ENCODE measurements around the gene AFP. TPM values are rescaled to one million over a fixed set of nuclear protein-coding genes. Genes with fewer than 3 reads are reported as not detected.

AFP gene
- total and polyA plus RNA-seq, 2 donors (not counting 1 experiment from before 2014, with no cell fraction given), result not detected

GRCh38 chr4:73429826-73430587, 6.0 kb upstream of the AFP start:
- DNase-seq (no peak), ATAC-seq (ENCODE audit: low read depth) (no peak)
- peaks cover 9% of the 10 kb centered on the region for H3K27me3 Mint-ChIP-seq
- no peaks in the 10 kb centered on the region for H3K4me1 Mint-ChIP-seq
- H3K27ac ChIP-seq (ENCODE audit: low read length in 2 of 2), result no peak overlapping the region
- H3K27ac Mint-ChIP-seq, result no peak overlapping the region
- H3K9me3 Mint-ChIP-seq (ENCODE audit: insufficient read depth), result no peaks in the 10 kb centered on the region
- H3K79me2 ChIP-seq (ENCODE audit: control insufficient read depth, insufficient read depth, low read length), result no peaks in the 10 kb centered on the region
- ChIA-PET POLR2A (no interaction called here), CTCF (interaction anchor here (0.9 kb wide), 1 partner anchor 16 kb away, joined by 3 read pairs; no protein-coding TSS in a partner anchor)
- no peaks in the 10 kb centered on the region for H3K36me3 ChIP-seq (replicated peaks in 1 of 2; ENCODE audit: control extremely low read depth in 1 of 2, control insufficient read depth in 1 of 2, extremely low read depth in 1 of 2, insufficient read depth in 2 of 2, low read length in 1 of 2)
- no peak overlapping the region for H3K4me2 ChIP-seq (replicated peaks; ENCODE audit: low read depth, low read length, poor library complexity, severe bottlenecking)
- no CpG with 5 or more reads among the region's 2 CpGs for WGBS (ENCODE audit: insufficient coverage)
- no peak overlapping the region for H3K4me3 Mint-ChIP-seq
- no peaks in the 10 kb centered on the region for H3K9me3 ChIP-seq (ENCODE audit: control extremely low read depth in 1 of 3, control insufficient read depth in 2 of 3, insufficient read depth in 1 of 3, low read length in 2 of 3)
- H2AFZ ChIP-seq (ENCODE audit: insufficient read depth, low read depth, low read length, poor library complexity, severe bottlenecking), result no peak overlapping the region
- H3K4me3 ChIP-seq (ENCODE audit: control extremely low read depth in 1 of 5, extremely low read depth in 1 of 5, insufficient read depth in 1 of 5, low read depth in 2 of 5, low read length in 4 of 5), result no peak overlapping the region
- peaks cover 0 to 2% (median under 1%) of the 10 kb centered on the region in 4 experiments for H3K27me3 ChIP-seq (replicated peaks in 1 of 4; ENCODE audit: control extremely low read depth in 1 of 4, control insufficient read depth in 3 of 4, insufficient read depth in 4 of 4, low read length in 3 of 4)
- H4K20me1 ChIP-seq (ENCODE audit: control insufficient read depth, insufficient read depth, low read length, poor library complexity, severe bottlenecking), result no peaks in the 10 kb centered on the region
- no peaks in the 10 kb centered on the region for H3K4me1 ChIP-seq (ENCODE audit: control insufficient read depth in 2 of 2, insufficient read depth in 2 of 2, low read length in 2 of 2)
- no peak overlapping the region for H3K9ac ChIP-seq (ENCODE audit: low read length)
- no peak for TF ChIP-seq CTCF (IDR thresholded peaks at IDR 0.05)
- no peak for TF ChIP-seq EZH2 (IDR thresholded peaks at IDR 0.05; ENCODE audit: borderline replicate concordance, insufficient read depth, low read depth, low read length, poor library complexity, severe bottlenecking)
- intact Hi-C loops (cut with micrococcal nuclease), result no loop called here

- intact Hi-C loops (cut with micrococcal nuclease), result no loop called here
- no peak overlapping the region for H3K4me3 ChIP-seq (ENCODE audit: control extremely low read depth in 1 of 5, extremely low read depth in 1 of 5, insufficient read depth in 1 of 5, low read depth in 2 of 5, low read length in 4 of 5)
- POLR2A ChIA-PET, result no interaction called here
- no peak for TF ChIP-seq CTCF (IDR thresholded peaks at IDR 0.05)
- no peak for TF ChIP-seq EZH2 (IDR thresholded peaks at IDR 0.05; ENCODE audit: borderline replicate concordance, insufficient read depth, low read depth, low read length, poor library complexity, severe bottlenecking)
- no peak overlapping the region for H3K27ac ChIP-seq (ENCODE audit: low read length in 2 of 2)
- no peaks in the 10 kb centered on the region for H3K4me1 ChIP-seq (ENCODE audit: control insufficient read depth in 2 of 2, insufficient read depth in 2 of 2, low read length in 2 of 2)
- no peak overlapping the region for H3K27ac Mint-ChIP-seq
- H3K4me3 Mint-ChIP-seq, result no peak overlapping the region
- no CpG with 5 or more reads among the region's 1 CpG for WGBS (ENCODE audit: insufficient coverage)
- DNase-seq, result no peak
- H3K9me3 ChIP-seq (ENCODE audit: control extremely low read depth in 1 of 3, control insufficient read depth in 2 of 3, insufficient read depth in 1 of 3, low read length in 2 of 3), result no peaks in the 10 kb centered on the region
- H3K4me1 Mint-ChIP-seq, result no peaks in the 10 kb centered on the region
- no peak overlapping the region for H3K9ac ChIP-seq (ENCODE audit: low read length)
- H3K4me2 ChIP-seq (replicated peaks; ENCODE audit: low read depth, low read length, poor library complexity, severe bottlenecking), result no peak overlapping the region
- no peak overlapping the region for H2AFZ ChIP-seq (ENCODE audit: insufficient read depth, low read depth, low read length, poor library complexity, severe bottlenecking)
- H3K27me3 ChIP-seq (replicated peaks in 1 of 4; ENCODE audit: control extremely low read depth in 1 of 4, control insufficient read depth in 3 of 4, insufficient read depth in 4 of 4, low read length in 3 of 4), result peaks cover 0 to 4% (median 2%) of the 10 kb centered on the region in 4 experiments
- CTCF ChIA-PET, result no interaction called here
- no peaks in the 10 kb centered on the region for H3K36me3 ChIP-seq (replicated peaks in 1 of 2; ENCODE audit: control extremely low read depth in 1 of 2, control insufficient read depth in 1 of 2, extremely low read depth in 1 of 2, insufficient read depth in 2 of 2, low read length in 1 of 2)
- no peaks in the 10 kb centered on the region for H3K9me3 Mint-ChIP-seq (ENCODE audit: insufficient read depth)
- no peaks in the 10 kb centered on the region for H4K20me1 ChIP-seq (ENCODE audit: control insufficient read depth, insufficient read depth, low read length, poor library complexity, severe bottlenecking)
- peaks cover 3% of the 10 kb centered on the region for H3K27me3 Mint-ChIP-seq
- H3K79me2 ChIP-seq (ENCODE audit: control insufficient read depth, insufficient read depth, low read length), result no peaks in the 10 kb centered on the region
- no peak for ATAC-seq (ENCODE audit: low read depth)
These were observed 4.2 kb upstream of the AFP start for GRCh38 chr4:73431813-73432168.
